ENCODE results near the gene ARHGEF7. TPM values are rescaled to one million over a fixed set of nuclear protein-coding genes. Genes with fewer than 3 reads are reported as not detected.

ARHGEF7 gene
- total RNA-seq, 1 experiment from 2014 or later: 47.3 TPM

DNA sequence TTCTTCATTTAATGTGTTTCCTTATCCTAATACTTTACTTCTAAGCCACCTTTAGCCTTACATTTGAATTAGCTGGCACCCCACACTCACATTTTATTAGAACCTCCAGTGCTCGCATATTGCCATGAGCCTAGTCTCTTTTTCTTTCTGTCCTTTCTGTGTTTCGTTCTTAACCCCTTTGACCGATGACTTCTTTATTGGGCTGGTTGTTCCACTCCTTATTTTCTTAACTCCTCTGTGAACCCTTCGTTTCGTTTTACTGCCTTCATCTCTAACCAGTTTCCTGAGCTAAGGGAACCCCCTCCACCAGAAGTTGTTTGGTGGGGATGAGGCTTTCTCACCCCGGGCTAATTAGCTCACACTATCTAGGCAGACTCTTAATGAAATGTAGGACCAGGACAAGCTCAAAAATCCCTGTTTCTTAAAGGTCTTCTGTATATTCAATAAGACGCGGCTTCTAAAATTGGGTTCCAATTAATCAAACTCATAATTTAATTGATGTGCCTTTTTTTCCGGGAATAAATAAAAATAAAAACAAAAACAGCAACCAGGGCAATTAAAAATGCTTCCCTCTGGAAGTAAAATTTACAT is 19.1 kb upstream of the ARHGEF7 start:
- H3K27ac Mint-ChIP-seq: no peak overlapping the region
- DNase-seq (ENCODE audit: low spot score): no peak
- CTCF ChIA-PET: interaction anchor here (1.2 kb wide), 1 partner anchor 28 kb away, joined by 5 read pairs; no protein-coding TSS in a partner anchor
- POLR2A ChIA-PET: no interaction called here
- H3K9me3 Mint-ChIP-seq: no peaks in the 10 kb centered on the region
- H3K4me3 Mint-ChIP-seq: no peak overlapping the region
- TF ChIP-seq SP1 (CRISPR knock-in tag; conservative IDR thresholded peaks at IDR 0.05): no peak
- TF ChIP-seq, protein P1, sequence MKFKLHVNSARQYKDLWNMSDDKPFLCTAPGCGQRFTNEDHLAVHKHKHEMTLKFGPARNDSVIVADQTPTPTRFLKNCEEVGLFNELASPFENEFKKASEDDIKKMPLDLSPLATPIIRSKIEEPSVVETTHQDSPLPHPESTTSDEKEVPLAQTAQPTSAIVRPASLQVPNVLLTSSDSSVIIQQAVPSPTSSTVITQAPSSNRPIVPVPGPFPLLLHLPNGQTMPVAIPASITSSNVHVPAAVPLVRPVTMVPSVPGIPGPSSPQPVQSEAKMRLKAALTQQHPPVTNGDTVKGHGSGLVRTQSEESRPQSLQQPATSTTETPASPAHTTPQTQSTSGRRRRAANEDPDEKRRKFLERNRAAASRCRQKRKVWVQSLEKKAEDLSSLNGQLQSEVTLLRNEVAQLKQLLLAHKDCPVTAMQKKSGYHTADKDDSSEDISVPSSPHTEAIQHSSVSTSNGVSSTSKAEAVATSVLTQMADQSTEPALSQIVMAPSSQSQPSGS (CRISPR knock-in tag; IDR thresholded peaks at IDR 0.05; ENCODE audit: borderline replicate concordance, low read depth): no peak
- TF ChIP-seq, protein P2, sequence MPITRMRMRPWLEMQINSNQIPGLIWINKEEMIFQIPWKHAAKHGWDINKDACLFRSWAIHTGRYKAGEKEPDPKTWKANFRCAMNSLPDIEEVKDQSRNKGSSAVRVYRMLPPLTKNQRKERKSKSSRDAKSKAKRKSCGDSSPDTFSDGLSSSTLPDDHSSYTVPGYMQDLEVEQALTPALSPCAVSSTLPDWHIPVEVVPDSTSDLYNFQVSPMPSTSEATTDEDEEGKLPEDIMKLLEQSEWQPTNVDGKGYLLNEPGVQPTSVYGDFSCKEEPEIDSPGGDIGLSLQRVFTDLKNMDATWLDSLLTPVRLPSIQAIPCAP (CRISPR knock-in tag; IDR thresholded peaks at IDR 0.05): no peak
- TF ChIP-seq, protein P3, sequence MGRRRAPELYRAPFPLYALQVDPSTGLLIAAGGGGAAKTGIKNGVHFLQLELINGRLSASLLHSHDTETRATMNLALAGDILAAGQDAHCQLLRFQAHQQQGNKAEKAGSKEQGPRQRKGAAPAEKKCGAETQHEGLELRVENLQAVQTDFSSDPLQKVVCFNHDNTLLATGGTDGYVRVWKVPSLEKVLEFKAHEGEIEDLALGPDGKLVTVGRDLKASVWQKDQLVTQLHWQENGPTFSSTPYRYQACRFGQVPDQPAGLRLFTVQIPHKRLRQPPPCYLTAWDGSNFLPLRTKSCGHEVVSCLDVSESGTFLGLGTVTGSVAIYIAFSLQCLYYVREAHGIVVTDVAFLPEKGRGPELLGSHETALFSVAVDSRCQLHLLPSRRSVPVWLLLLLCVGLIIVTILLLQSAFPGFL (CRISPR knock-in tag; IDR thresholded peaks at IDR 0.05; ENCODE audit: borderline replicate concordance): no peak
- no peak for TF ChIP-seq ZNF317 (CRISPR knock-in tag; IDR thresholded peaks at IDR 0.05; ENCODE audit: borderline replicate concordance, low read depth)
- TF ChIP-seq MXD4 (CRISPR knock-in tag; IDR thresholded peaks at IDR 0.05; ENCODE audit: borderline replicate concordance): no peak
- TF ChIP-seq, protein P4, sequence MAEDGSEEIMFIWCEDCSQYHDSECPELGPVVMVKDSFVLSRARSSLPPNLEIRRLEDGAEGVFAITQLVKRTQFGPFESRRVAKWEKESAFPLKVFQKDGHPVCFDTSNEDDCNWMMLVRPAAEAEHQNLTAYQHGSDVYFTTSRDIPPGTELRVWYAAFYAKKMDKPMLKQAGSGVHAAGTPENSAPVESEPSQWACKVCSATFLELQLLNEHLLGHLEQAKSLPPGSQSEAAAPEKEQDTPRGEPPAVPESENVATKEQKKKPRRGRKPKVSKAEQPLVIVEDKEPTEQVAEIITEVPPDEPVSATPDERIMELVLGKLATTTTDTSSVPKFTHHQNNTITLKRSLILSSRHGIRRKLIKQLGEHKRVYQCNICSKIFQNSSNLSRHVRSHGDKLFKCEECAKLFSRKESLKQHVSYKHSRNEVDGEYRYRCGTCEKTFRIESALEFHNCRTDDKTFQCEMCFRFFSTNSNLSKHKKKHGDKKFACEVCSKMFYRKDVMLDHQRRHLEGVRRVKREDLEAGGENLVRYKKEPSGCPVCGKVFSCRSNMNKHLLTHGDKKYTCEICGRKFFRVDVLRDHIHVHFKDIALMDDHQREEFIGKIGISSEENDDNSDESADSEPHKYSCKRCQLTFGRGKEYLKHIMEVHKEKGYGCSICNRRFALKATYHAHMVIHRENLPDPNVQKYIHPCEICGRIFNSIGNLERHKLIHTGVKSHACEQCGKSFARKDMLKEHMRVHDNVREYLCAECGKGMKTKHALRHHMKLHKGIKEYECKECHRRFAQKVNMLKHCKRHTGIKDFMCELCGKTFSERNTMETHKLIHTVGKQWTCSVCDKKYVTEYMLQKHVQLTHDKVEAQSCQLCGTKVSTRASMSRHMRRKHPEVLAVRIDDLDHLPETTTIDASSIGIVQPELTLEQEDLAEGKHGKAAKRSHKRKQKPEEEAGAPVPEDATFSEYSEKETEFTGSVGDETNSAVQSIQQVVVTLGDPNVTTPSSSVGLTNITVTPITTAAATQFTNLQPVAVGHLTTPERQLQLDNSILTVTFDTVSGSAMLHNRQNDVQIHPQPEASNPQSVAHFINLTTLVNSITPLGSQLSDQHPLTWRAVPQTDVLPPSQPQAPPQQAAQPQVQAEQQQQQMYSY (CRISPR knock-in tag; IDR thresholded peaks at IDR 0.05): no peak
- no peak for TF ChIP-seq MYBL2 (CRISPR knock-in tag; IDR thresholded peaks at IDR 0.05)
- TF ChIP-seq, protein P5, sequence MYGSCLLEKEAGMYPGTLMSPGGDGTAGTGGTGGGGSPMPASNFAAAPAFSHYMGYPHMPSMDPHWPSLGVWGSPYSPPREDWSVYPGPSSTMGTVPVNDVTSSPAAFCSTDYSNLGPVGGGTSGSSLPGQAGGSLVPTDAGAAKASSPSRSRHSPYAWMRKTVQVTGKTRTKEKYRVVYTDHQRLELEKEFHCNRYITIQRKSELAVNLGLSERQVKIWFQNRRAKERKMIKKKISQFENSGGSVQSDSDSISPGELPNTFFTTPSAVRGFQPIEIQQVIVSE (CRISPR knock-in tag; IDR thresholded peaks at IDR 0.05; ENCODE audit: borderline replicate concordance): no peak
- TF ChIP-seq ZNF232 (CRISPR knock-in tag; IDR thresholded peaks at IDR 0.05): no peak
- TF ChIP-seq, protein P6, sequence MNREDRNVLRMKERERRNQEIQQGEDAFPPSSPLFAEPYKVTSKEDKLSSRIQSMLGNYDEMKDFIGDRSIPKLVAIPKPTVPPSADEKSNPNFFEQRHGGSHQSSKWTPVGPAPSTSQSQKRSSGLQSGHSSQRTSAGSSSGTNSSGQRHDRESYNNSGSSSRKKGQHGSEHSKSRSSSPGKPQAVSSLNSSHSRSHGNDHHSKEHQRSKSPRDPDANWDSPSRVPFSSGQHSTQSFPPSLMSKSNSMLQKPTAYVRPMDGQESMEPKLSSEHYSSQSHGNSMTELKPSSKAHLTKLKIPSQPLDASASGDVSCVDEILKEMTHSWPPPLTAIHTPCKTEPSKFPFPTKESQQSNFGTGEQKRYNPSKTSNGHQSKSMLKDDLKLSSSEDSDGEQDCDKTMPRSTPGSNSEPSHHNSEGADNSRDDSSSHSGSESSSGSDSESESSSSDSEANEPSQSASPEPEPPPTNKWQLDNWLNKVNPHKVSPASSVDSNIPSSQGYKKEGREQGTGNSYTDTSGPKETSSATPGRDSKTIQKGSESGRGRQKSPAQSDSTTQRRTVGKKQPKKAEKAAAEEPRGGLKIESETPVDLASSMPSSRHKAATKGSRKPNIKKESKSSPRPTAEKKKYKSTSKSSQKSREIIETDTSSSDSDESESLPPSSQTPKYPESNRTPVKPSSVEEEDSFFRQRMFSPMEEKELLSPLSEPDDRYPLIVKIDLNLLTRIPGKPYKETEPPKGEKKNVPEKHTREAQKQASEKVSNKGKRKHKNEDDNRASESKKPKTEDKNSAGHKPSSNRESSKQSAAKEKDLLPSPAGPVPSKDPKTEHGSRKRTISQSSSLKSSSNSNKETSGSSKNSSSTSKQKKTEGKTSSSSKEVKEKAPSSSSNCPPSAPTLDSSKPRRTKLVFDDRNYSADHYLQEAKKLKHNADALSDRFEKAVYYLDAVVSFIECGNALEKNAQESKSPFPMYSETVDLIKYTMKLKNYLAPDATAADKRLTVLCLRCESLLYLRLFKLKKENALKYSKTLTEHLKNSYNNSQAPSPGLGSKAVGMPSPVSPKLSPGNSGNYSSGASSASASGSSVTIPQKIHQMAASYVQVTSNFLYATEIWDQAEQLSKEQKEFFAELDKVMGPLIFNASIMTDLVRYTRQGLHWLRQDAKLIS (CRISPR knock-in tag; IDR thresholded peaks at IDR 0.05; ENCODE audit: borderline replicate concordance): no peak
- TF ChIP-seq USF2 (CRISPR knock-in tag; IDR thresholded peaks at IDR 0.05): no peak
- TF ChIP-seq, protein P7, sequence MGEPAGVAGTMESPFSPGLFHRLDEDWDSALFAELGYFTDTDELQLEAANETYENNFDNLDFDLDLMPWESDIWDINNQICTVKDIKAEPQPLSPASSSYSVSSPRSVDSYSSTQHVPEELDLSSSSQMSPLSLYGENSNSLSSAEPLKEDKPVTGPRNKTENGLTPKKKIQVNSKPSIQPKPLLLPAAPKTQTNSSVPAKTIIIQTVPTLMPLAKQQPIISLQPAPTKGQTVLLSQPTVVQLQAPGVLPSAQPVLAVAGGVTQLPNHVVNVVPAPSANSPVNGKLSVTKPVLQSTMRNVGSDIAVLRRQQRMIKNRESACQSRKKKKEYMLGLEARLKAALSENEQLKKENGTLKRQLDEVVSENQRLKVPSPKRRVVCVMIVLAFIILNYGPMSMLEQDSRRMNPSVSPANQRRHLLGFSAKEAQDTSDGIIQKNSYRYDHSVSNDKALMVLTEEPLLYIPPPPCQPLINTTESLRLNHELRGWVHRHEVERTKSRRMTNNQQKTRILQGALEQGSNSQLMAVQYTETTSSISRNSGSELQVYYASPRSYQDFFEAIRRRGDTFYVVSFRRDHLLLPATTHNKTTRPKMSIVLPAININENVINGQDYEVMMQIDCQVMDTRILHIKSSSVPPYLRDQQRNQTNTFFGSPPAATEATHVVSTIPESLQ (CRISPR knock-in tag; IDR thresholded peaks at IDR 0.05): no peak
- no peak for TF ChIP-seq ZBTB21 (CRISPR knock-in tag; IDR thresholded peaks at IDR 0.05; ENCODE audit: borderline replicate concordance)
- TF ChIP-seq IRF2 (CRISPR knock-in tag; IDR thresholded peaks at IDR 0.05; ENCODE audit: borderline replicate concordance, low read depth): no peak
- TF ChIP-seq CTCF (IDR thresholded peaks at IDR 0.05): no peak
- TF ChIP-seq JAZF1 (CRISPR knock-in tag; IDR thresholded peaks at IDR 0.05): no peak
- ATAC-seq: no peak
- no peaks in the 10 kb centered on the region for H3K36me3 Mint-ChIP-seq
- H3K27me3 Mint-ChIP-seq (ENCODE audit: low read depth): peaks cover 4% of the 10 kb centered on the region
- H3K4me1 Mint-ChIP-seq: 0 out of 2 replicates have a peak, but pooled peaks cover 4% of the 10 kb centered on the region
